HepG2 (cell line): ENCODE measurements around the gene RNU6-1. TPM values are rescaled to one million over a fixed set of nuclear protein-coding genes. Genes with fewer than 3 reads are reported as not detected.

Experiments used
- CENPT ChIP-seq: sonication (generic); formaldehyde crosslinking; IDR thresholded peaks from 2 replicates; pipeline ENCODE4 v1.8.0; 2022; ENCODE audit warnings: low read depth, mild to moderate bottlenecking, moderate library complexity, missing genetic modification reagents
- CHD2 ChIP-seq: IDR thresholded peaks from 2 replicates; pipeline ENCODE4 v1.6.1; 2011; ENCODE audit warnings: low read depth, low read length, improper control_type of control experiment
- CREM ChIP-seq, 2 experiments: sonication (generic) in 1 of 2; formaldehyde crosslinking in 1 of 2; IDR thresholded peaks; 2 replicates each; pipeline versions ENCODE4 v1.4.0 to v1.6.1; 2016 to 2020; ENCODE audit warnings: antibody characterized with exemption in 1 of 2, mild to moderate bottlenecking in 1 of 2, missing genetic modification reagents in 1 of 2
- ELF4 ChIP-seq: sonication (generic); formaldehyde crosslinking; IDR thresholded peaks from 2 replicates; pipeline ENCODE4 v1.5.0; 2020; ENCODE audit warnings: missing genetic modification reagents, mild to moderate bottlenecking, moderate library complexity, borderline replicate concordance
- FOXJ3 ChIP-seq: sonication (generic); formaldehyde crosslinking; IDR thresholded peaks from 2 replicates; pipeline ENCODE4 v1.4.0; 2020; ENCODE audit warnings: missing genetic modification reagents, mild to moderate bottlenecking, borderline replicate concordance
- HDAC1 ChIP-seq: sonication (generic); formaldehyde crosslinking; IDR thresholded peaks from 2 replicates; pipeline ENCODE4 v1.5.1; 2020; ENCODE audit warnings: mild to moderate bottlenecking, missing genetic modification reagents
- HDAC2 ChIP-seq: sonication (generic); formaldehyde crosslinking; IDR thresholded peaks from 2 replicates; pipeline ENCODE4 v1.4.0; 2020; ENCODE audit warnings: missing genetic modification reagents
- ISL2 ChIP-seq: sonication (generic); formaldehyde crosslinking; IDR thresholded peaks from 2 replicates; pipeline ENCODE4 v1.5.0; 2020; ENCODE audit warnings: missing genetic modification reagents
- NKX3-1 ChIP-seq: sonication (generic); formaldehyde crosslinking; IDR thresholded peaks from 2 replicates; pipeline ENCODE4 v1.5.0; 2020; ENCODE audit warnings: missing genetic modification reagents
- PHF8 ChIP-seq: sonication (generic); formaldehyde crosslinking; IDR thresholded peaks from 2 replicates; pipeline ENCODE4 v1.5.0; 2020; ENCODE audit warnings: missing genetic modification reagents
- PLRG1 ChIP-seq: fragments of 450-650 bp; conservative IDR thresholded peaks from 2 replicates; pipeline ENCODE4 v1.6.1; 2016
- RFX3 ChIP-seq: IDR thresholded peaks from 2 replicates; pipeline ENCODE4 v1.6.1; 2016; ENCODE audit warnings: missing biosample characterization, missing genetic modification reagents
- SP140L ChIP-seq: sonication (generic); formaldehyde crosslinking; IDR thresholded peaks from 2 replicates; pipeline ENCODE4 v1.4.0; 2020; ENCODE audit warnings: missing genetic modification reagents, borderline replicate concordance
- TMF1 ChIP-seq: sonication (generic); formaldehyde crosslinking; IDR thresholded peaks from 2 replicates; pipeline ENCODE4 v1.8.1; 2022; ENCODE audit warnings: low read depth, missing genetic modification reagents
- ZBTB7B ChIP-seq: sonication (generic); formaldehyde crosslinking; IDR thresholded peaks from 2 replicates; pipeline ENCODE4 v1.4.0; 2020; ENCODE audit warnings: missing genetic modification reagents
- ZFP1 ChIP-seq: IDR thresholded peaks from 2 replicates; pipeline ENCODE4 v1.6.1; 2016
- ZNF232 ChIP-seq: sonication (generic); formaldehyde crosslinking; IDR thresholded peaks from 2 replicates; pipeline ENCODE4 v1.4.0; 2020; ENCODE audit warnings: missing genetic modification reagents, borderline replicate concordance
- ZNF333 ChIP-seq: sonication (generic); formaldehyde crosslinking; IDR thresholded peaks from 2 replicates; pipeline ENCODE4 v1.4.0; 2020; ENCODE audit warnings: mild to moderate bottlenecking, missing genetic modification reagents, borderline replicate concordance
- ZNF496 ChIP-seq: sonication (generic); formaldehyde crosslinking; IDR thresholded peaks from 2 replicates; pipeline ENCODE4 v1.8.1; 2023; ENCODE audit warnings: mild to moderate bottlenecking, moderate library complexity, missing genetic modification reagents; ENCODE audit not compliant: insufficient replicate concordance
- ZNF616 ChIP-seq: sonication (generic); formaldehyde crosslinking; IDR thresholded peaks from 2 replicates; pipeline ENCODE4 v1.5.0; 2020; ENCODE audit warnings: low read depth, mild to moderate bottlenecking, missing genetic modification reagents
- ZNF775 ChIP-seq: sonication (generic); formaldehyde crosslinking; IDR thresholded peaks from 2 replicates; pipeline ENCODE4 v1.4.0; 2020; ENCODE audit warnings: missing genetic modification reagents, mild to moderate bottlenecking, moderate library complexity, borderline replicate concordance
- polyA plus RNA-seq, 8 experiments: library from polyadenylated mRNA; depleted of rRNA in 3 of 8; stranded (reverse) in 7 of 8; unstranded in 1 of 8; fragments of >200 nt; fragmentation: Illumina TruSeq in 4 of 8; extraction: Trizol in 4 of 8; gene quantifications; 2 replicates each; pipeline versions ENCODE4 v1.2.1 to v1.2.3, GENCODE V29; 2011 to 2016; ENCODE audit warnings: low read depth in 4 of 8, missing spikeins in 1 of 8, mixed read lengths in 1 of 8; ENCODE audit not compliant: insufficient read depth in 1 of 8
- total RNA-seq, 5 experiments: library from RNA; depleted of rRNA; stranded (reverse); fragments of >200 nt; fragmentation: Illumina TruSeq; extraction: Trizol; gene quantifications; 2 replicates each; pipeline ENCODE4 v1.2.3, GENCODE V29; 2016; ENCODE audit warnings: low read depth in 1 of 5
- TF ChIP-seq, protein P1 (sequence below): sonication (generic); formaldehyde crosslinking; IDR thresholded peaks from 2 replicates; pipeline ENCODE4 v1.8.0; 2022; ENCODE audit warnings: mild to moderate bottlenecking, missing genetic modification reagents
- TF ChIP-seq, protein P2 (sequence below): sonication (generic); formaldehyde crosslinking; IDR thresholded peaks from 2 replicates; pipeline ENCODE4 v1.4.0; 2020; ENCODE audit warnings: missing genetic modification reagents
- TF ChIP-seq, protein P3 (sequence below): sonication (generic); formaldehyde crosslinking; IDR thresholded peaks from 2 replicates; pipeline ENCODE4 v1.8.0; 2022; ENCODE audit warnings: mild to moderate bottlenecking, missing genetic modification reagents, moderate library complexity
- TF ChIP-seq, protein P4 (sequence below): fragments of 450-650 bp; IDR thresholded peaks from 2 replicates; pipeline ENCODE4 v1.6.1; 2017

Gene RNU6-1
- total and polyA plus RNA-seq, 2 of the 13 experiments (the other 11 are each of a cell fraction or from before 2014, with no cell fraction given): under 0.01 TPM; not detected in 1

DNA sequence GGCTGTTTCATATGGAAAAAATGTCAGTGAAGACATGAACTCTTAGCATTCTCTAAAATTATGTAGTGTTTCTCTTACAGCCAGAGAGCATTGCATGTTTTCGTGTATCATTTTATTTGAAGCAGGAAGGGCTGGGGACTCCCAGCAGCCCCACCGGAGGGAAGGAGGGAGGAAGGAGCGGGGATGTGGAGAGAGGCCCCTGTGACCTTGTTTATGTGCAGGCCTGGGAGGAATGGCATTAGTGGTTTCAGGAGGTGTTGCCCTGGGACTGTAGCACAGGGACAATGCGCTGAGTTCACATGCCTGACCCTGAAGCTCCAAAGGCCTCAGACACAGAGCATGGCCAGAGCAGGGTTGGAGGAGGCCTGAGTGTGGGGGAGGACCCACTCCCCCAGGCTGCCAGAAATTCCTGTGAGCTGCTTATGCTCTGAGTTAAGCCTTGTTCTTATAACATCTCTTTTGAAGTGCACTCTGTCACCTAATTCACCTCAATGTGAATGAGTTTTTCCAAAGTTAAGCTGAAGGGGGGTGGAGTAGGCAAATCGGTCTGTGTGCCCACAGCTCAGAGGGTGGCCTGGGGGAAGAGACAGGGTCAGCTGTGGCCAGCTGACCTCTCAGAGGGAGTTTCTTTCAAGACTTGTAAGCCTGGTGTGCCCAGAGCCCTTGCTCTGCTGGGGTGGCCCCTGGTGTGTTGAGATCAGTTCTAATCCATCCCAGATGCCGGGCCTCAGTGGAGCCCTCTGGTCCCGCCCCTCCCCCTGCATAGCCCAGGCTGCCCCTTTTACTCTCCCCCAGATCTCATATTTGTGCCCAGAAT, 3.9 kb upstream of the RNU6-1 start (continued):
- no peak for TF ChIP-seq TMF1
- peak; percentile 77; the same call in 1 of the 2 replicates for TF ChIP-seq HDAC2 (CRISPR knock-in tag)
- TF ChIP-seq ISL2 (CRISPR knock-in tag): no peak
- 0 out of 2 replicates have a peak, but pooled peaks have one; percentile 4 for TF ChIP-seq PHF8
- TF ChIP-seq ZNF616 (CRISPR knock-in tag): peak; percentile 63; the same call in 1 of the 2 replicates
- no peak for TF ChIP-seq ZNF496
- TF ChIP-seq SP140L (CRISPR knock-in tag): no peak
- TF ChIP-seq RFX3 (CRISPR knock-in tag): no peak
- no peak for TF ChIP-seq PLRG1
- TF ChIP-seq, protein P1, sequence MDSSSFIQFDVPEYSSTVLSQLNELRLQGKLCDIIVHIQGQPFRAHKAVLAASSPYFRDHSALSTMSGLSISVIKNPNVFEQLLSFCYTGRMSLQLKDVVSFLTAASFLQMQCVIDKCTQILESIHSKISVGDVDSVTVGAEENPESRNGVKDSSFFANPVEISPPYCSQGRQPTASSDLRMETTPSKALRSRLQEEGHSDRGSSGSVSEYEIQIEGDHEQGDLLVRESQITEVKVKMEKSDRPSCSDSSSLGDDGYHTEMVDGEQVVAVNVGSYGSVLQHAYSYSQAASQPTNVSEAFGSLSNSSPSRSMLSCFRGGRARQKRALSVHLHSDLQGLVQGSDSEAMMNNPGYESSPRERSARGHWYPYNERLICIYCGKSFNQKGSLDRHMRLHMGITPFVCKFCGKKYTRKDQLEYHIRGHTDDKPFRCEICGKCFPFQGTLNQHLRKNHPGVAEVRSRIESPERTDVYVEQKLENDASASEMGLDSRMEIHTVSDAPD (CRISPR knock-in tag): no peak
- TF ChIP-seq FOXJ3 (CRISPR knock-in tag): peak; percentile 39; the same call in 1 of the 2 replicates
- no peak for TF ChIP-seq CREM (IDR thresholded peaks at IDR 0.05)
- no peak for TF ChIP-seq CREM (CRISPR knock-in tag; IDR thresholded peaks at IDR 0.05)
- TF ChIP-seq, protein P2, sequence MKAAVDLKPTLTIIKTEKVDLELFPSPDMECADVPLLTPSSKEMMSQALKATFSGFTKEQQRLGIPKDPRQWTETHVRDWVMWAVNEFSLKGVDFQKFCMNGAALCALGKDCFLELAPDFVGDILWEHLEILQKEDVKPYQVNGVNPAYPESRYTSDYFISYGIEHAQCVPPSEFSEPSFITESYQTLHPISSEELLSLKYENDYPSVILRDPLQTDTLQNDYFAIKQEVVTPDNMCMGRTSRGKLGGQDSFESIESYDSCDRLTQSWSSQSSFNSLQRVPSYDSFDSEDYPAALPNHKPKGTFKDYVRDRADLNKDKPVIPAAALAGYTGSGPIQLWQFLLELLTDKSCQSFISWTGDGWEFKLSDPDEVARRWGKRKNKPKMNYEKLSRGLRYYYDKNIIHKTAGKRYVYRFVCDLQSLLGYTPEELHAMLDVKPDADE (CRISPR knock-in tag): no peak
- no peak; the same call in 1 of the 2 replicates for TF ChIP-seq ZBTB7B (CRISPR knock-in tag)
- TF ChIP-seq ZFP1 (CRISPR knock-in tag): no peak
- TF ChIP-seq, protein P3, sequence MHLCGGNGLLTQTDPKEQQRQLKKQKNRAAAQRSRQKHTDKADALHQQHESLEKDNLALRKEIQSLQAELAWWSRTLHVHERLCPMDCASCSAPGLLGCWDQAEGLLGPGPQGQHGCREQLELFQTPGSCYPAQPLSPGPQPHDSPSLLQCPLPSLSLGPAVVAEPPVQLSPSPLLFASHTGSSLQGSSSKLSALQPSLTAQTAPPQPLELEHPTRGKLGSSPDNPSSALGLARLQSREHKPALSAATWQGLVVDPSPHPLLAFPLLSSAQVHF: no peak
- no peak for TF ChIP-seq ELF4 (CRISPR knock-in tag)
- no peak for TF ChIP-seq ZNF232 (CRISPR knock-in tag)
- TF ChIP-seq ZNF775: no peak
- TF ChIP-seq, protein P4, sequence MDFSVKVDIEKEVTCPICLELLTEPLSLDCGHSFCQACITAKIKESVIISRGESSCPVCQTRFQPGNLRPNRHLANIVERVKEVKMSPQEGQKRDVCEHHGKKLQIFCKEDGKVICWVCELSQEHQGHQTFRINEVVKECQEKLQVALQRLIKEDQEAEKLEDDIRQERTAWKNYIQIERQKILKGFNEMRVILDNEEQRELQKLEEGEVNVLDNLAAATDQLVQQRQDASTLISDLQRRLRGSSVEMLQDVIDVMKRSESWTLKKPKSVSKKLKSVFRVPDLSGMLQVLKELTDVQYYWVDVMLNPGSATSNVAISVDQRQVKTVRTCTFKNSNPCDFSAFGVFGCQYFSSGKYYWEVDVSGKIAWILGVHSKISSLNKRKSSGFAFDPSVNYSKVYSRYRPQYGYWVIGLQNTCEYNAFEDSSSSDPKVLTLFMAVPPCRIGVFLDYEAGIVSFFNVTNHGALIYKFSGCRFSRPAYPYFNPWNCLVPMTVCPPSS: no peak
- TF ChIP-seq ZNF333 (CRISPR knock-in tag): no peak
- no peak for TF ChIP-seq CENPT (CRISPR knock-in tag)
- TF ChIP-seq CHD2: no peak
- TF ChIP-seq HDAC1: peak; percentile 80
- TF ChIP-seq NKX3-1 (CRISPR knock-in tag): no peak
